Cerebellar cortex (tissue), 1 donor: Measurements from ENCODE around the gene POLR1G.

ENCODE experiments used
- DNase-seq: peaks from one replicate; pipeline ENCODE4 v3.0.0-alpha.2; 2015; ENCODE audit warnings: low spot score

Gene POLR1G

DNA sequence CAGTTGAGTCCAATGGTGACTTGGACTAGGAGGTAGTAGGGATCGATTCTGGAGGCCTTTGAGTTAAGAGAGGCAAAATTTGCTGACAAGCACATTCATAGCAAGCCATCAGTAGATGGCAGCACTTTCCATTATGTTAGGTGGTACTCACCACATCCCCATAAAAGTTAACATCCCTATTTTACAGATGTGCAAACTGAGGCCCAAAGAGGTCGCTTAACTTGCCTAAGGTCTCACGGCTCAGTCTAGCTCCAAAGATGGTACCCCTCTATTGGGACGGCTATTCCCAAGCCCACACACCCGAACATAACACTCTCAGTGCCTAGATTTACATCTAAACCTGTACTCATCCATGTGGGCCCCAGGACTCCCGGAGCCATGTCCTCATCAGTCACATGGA, 39.9 kb downstream of the POLR1G start:
- no peak for DNase-seq

DNA sequence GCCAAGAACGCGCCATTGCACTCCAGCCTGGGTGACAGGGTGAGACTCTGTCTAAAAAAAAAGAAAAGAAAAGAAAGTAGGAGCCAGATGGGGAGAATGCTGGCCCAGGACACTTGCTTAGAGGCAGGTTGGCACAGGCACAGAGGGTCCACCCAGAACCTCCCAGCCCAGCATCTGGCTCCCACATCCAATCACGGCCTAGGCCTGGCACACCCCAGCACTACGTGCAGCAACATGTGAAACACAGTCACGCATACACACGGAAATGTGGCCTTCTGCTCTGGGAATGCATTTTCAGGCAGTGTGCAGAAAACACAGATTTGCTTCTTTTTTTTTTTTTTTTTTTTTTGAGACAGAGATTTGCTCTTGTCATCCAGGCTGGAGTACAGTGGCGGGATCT, 40.5 kb downstream of the POLR1G start:
- DNase-seq, result no peak

DNA sequence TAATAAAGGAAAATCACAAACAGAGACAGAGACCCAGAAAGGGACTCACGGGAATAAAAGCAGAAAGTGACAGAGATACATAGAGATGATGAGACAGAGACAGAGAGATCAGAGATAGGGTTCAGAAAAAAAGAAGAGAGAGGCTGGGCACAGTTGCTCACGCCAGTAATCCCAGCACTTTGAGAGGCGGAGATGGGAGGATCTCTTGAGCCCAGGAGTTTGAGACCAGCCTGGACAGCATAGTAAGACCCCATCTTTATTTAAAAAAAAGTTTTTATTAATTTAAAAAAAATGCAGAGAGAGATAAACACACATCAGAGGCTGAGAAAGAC, 41.9 kb downstream of the POLR1G start:
- DNase-seq, result no peak

DNA sequence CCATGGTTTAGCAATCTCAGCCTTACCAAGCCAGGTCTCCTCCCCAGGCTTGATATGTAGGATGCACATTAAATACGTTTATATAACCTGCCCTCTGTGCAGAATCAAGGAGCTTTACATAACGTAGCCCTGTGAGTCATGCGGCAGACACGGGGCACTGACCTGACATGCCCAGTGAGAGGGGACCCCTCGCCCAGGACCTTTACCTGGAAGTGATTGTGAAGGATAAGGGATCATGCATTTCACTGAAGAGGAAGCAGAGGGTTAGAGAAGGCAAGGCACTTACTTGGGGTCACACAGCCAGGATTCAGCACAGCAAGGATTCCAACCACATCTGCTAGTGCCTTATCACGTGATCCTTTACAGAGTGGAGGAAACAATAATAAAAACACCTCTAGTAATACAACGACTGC, 42.4 kb downstream of the POLR1G start:
- no peak for DNase-seq

DNA sequence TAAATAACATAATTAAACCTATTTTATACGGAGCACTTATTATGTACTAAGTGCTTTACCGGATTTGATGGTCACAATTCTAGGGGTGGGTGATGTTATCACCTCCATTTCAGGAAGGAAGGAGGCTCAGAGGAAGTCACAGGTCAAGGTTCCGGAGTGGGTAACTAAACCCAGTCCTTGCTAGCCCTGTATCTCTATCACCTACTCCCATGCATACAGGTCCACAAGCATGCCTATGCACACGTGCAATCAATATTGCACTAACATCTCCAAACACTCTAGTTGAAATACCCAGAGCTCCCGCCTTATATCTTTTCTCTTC, 43.5 kb downstream of the POLR1G start:
- no peak for DNase-seq

DNA sequence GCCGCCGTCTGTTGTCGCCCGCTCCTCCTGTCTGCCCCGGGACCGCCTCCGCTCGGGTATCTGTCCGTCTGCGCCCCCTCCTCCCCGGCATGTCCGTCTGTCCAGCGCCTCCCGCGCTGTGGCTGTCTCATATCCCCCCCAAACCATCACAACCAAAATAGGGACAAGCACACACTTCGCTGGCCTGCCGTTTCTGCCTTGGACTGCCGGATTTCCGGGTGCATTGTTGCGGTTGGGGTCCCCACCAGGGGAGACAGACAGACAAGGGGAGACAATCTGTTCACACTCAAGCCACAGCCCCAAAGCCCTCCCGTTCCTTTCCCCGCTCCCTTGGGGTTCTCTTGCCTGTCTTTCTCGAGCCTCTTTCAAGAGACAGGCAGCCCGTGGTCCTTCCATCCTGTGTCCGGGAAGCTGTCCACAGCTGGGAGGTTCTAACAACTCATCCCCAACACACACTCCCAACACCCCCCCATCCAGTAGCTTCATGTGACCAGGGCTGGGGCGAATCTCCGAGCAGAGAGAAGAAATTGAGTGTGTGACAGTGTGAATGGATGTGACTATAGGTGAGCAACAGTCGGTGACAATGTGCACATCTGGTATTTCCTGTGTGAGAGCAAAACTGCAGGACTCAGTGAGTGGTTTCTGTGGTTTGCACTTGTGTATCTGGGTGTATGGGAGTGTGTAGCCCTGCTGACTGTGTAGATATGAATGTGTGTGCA, 44.8 kb downstream of the POLR1G start:
- no peak for DNase-seq

DNA sequence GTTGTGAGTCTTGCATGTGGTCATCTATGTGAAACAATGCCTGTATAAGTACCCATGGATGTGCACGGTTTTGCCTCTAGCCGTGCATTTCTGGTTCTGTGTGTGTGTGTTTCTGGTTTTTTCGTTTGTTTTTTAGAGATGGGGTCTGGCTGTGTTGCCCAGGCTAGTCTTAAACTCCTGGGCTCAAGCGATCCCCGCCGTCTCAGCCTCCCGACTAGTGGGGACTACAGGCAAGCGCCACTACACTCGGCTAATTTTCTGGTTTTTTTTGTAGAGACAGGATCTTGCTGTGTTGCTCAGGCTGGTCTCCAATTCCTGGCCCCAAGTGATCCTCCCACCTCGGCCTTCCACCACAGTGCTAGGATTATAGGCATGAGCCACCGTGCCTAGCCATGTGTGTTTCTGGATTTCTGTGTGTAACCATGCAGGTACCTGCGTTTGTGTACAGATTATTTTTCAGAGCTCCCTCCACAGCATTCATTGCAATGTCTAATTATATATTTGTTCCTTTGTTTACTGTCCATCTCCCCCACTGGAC, 45.5 kb downstream of the POLR1G start:
- no peak for DNase-seq

DNA sequence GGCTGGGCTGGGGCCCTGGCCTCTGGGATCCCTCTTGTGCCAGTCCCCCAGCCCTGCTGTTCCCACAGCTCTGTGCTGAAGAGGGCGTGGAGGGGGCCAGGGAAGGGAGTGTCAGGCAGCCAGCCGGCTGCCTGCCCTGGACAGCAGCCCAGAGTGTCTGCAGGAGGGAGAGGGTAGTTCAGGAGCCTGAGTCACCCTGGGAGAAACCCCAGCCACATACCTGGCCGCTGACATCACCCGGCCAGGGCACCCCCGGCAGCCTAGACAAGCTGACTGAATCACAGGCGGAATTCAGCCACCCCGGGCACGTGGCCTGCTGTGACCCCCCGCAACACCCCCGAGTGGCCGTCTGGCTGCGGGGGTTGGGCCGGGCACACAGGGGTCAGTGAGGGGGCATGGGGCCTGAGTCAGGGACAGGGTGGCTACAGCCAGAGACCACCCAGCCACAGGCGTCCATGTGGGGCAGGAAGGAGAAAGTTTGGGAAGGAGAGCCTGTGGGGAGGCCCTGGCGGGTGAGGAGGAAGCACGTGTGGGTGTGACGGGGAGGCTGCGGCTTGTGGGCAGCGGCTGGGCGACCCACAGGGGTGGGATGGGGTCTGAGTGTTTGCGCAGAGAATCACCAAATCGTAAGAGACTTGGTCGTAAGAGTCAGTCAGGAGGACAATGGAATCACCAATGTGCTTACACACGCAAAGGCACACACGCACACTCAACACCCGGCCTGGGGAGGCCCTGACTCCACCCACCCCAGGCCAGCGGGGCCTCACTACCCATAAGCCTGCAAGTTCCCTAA, 49.5 kb downstream of the POLR1G start:
- DNase-seq, result peak; percentile 71

DNA sequence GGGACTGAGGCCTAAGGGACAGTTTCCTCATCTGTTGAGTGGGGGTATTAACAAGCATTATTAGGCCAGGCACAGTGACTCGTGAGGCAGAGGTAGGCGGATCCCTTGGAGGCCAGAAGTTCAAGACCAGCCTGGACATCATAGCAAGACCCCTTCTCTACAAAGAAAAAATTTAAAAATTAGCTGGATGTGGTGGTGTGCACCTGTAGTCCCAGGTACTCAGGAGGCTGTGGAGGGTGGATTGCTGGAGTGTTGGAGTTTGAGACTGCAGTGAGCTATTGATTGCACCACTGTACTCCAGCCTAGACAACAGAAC, 50.0 kb downstream of the POLR1G start:
- DNase-seq, result no peak

DNA sequence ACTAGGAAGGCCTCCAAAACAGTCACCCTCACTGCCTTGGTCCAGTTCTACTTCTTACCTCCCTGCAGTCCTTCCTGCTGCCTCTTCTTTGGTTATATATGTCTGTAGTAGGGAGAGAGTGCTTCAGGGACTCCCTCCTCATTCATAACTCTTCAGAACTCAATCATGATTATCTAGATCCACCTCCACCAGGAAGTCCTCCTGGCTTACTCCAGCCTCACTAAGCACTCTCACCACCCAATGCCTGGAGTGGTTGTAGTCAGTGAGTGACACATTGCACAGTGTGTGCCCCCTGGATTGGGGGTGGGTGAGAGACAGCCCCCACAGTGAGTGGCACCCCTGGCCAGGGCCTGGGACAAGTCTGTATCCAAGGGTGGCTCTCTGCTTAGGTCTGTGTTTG, 51.3 kb downstream of the POLR1G start:
- DNase-seq, result no peak
